Activated T-cell treated with anti-CD3 and anti-CD28 coated beads, Interleukin-2, amount 50 U/mL, for 4 hours (primary cell): ENCODE measurements around the gene TSSK6. TPM values are rescaled to one million over a fixed set of nuclear protein-coding genes. Genes with fewer than 3 reads are reported as not detected.
A peak's percentile ranks its signal among the peaks of the same experiment; 100 is the strongest.
"Not testable (repeated sequence)": the region's sequence is repeated elsewhere in the genome, so short reads cannot be mapped to it uniquely, and the experiment has no call there.

Experiments
- ATAC-seq, 2 donors: fragments of 200-7000 bp; cut with Tn5 transposase; one replicate each; pipeline ENCODE4 v1.10.0; 2021
- DNase-seq: peaks from one replicate; pipeline ENCODE4 v3.0.0-alpha.2; 2020
- H3K27me3 Mint-ChIP-seq: one replicate; pipeline ENCODE4 v1.8.0; 2021; ENCODE audit warnings: low read depth, mixed read lengths
- H3K36me3 Mint-ChIP-seq: one replicate; pipeline ENCODE4 v1.8.0; 2022; ENCODE audit warnings: mixed read lengths; ENCODE audit not compliant: insufficient read depth
- H3K4me1 Mint-ChIP-seq: one replicate; pipeline ENCODE4 v1.8.0; 2021; ENCODE audit warnings: low read depth, mixed read lengths
- H3K4me3 Mint-ChIP-seq: one replicate; pipeline ENCODE4 v1.8.0; 2021; ENCODE audit warnings: mild to moderate bottlenecking, moderate library complexity, mixed read lengths
- H3K9me3 Mint-ChIP-seq: one replicate; pipeline ENCODE4 v1.8.0; 2021; ENCODE audit warnings: mixed read lengths
- total RNA-seq, 3 donors: library from RNA; stranded (reverse); gene quantifications; one replicate each; pipeline ENCODE4 v1.2.1, GENCODE V29; 2021

The TSSK6 gene
- total RNA-seq, 3 donors from 2014 or later: 3.6 to 3.8 (median 3.8) TPM

DNA sequence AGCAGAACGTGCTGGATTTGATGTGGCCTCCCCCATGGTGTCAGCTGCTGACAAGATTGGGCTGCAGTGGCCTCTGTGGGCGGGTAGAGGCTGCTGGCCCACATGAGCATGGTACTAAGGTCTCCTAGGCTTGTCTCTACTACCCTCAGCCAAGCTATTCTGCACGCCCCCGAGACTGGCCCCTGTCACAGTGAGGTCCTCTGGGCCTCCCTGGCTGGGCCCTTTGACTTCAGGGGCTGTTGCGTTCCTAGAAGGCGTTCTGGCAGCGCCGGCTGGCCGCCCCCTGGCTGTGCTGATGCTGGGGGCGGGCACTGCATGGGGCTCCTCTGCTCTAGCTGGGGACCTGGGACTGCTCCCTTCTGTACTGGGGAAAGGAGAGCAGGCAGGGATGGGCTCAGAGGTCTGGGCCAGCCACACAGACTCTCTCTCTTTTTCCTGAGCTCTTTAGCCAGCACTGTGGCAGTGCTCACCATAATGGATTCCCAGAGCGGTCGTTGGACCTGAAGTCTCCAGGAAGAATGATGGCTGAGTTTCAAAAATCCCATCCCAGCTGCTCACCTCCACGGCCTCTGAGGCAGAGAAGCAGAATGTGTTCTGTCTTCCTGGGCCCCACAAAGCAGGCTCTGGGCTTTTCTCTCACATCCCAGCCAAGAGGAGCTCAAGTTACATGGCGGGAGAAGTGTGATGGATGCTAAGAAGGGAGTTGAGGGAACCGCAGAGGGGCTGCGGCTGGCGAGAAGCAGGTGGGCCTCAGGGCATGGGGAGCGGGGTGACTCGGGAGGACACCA is 32.3 kb downstream of the TSSK6 start:
- ATAC-seq: no peak
- DNase-seq: no peak
- Mint-ChIP-seq H3K36me3 (peaks cover 7% of the 10 kb centered on the region), H3K9me3 (no peaks in the 10 kb centered on the region), H3K4me3 (no peak overlapping the region), H3K4me1 (peaks cover 56% of the 10 kb centered on the region), H3K27me3 (no peaks in the 10 kb centered on the region)

GRCh38 chr19:19480688-19481087 is 34.7 kb downstream of the TSSK6 start:
- Mint-ChIP-seq H3K36me3 (peaks cover 10% of the 10 kb centered on the region), H3K27me3 (no peaks in the 10 kb centered on the region), H3K9me3 (no peaks in the 10 kb centered on the region), H3K4me1 (peaks cover 63% of the 10 kb centered on the region), H3K4me3 (no peak overlapping the region)
- DNase-seq: no peak
- peak; percentile 71 to 75 for ATAC-seq

GRCh38 chr19:19477705-19478383 is 37.5 kb downstream of the TSSK6 start:
- no peaks in the 10 kb centered on the region for H3K9me3 Mint-ChIP-seq
- H3K4me3 Mint-ChIP-seq: no peak overlapping the region
- H3K4me1 Mint-ChIP-seq: peaks cover 81% of the 10 kb centered on the region
- DNase-seq: no peak
- H3K36me3 Mint-ChIP-seq: peaks cover 11% of the 10 kb centered on the region
- H3K27me3 Mint-ChIP-seq: no peaks in the 10 kb centered on the region
- no peak for ATAC-seq

GRCh38 chr19:19475849-19476828 is 39.2 kb downstream of the TSSK6 start:
- H3K36me3 Mint-ChIP-seq: peaks cover 12% of the 10 kb centered on the region
- DNase-seq: no peak

DNA sequence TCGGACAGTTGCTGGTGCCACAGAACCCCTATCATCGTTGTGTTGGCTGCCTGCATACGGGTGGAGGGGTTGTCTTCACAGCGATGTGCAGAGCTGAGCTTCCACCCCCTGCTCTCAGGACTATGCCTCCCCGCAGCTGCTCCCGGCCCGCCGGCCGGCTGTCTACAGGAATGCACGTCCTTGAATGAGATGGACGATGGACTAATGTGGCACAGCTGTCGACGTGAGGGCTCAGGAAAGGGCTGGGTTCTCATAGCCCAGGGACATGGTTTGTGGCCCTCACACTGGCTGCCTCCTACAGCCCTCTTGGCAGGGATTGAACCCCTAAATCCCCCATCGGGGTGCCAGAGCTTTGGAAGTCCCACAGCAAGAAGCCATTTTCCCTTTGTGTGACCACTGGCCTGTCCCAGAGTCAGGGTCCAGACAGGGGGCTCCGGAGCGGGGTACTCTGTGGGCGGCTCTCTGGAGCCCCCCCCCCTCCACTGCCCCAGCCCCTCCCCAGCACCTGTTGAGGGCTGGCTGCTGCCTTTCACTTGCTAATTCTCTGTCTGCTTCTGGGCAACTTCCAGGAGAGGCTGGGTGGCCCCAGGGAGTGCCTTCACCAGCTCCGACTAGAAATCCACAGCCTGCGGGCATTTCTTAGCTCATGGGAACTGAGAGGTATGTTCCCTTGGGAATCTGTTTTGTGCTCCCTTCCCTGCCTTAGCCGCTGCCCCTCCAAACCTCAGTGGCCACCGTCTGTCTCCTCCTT is 40.2 kb downstream of the TSSK6 start:
- DNase-seq (no peak), ATAC-seq (no peak)
- H3K27me3 Mint-ChIP-seq: no peaks in the 10 kb centered on the region
- H3K4me3 Mint-ChIP-seq: no peak overlapping the region
- no peaks in the 10 kb centered on the region for H3K9me3 Mint-ChIP-seq
- H3K4me1 Mint-ChIP-seq: peaks cover 85% of the 10 kb centered on the region
- H3K36me3 Mint-ChIP-seq: peaks cover 16% of the 10 kb centered on the region

More at GRCh38 chr19:19475849-19476828, 39.2 kb downstream of the TSSK6 start:
- Mint-ChIP-seq H3K4me3 (no peak overlapping the region), H3K9me3 (no peaks in the 10 kb centered on the region), H3K4me1 (peaks cover 86% of the 10 kb centered on the region), H3K27me3 (no peaks in the 10 kb centered on the region)
- ATAC-seq: no peak

DNA sequence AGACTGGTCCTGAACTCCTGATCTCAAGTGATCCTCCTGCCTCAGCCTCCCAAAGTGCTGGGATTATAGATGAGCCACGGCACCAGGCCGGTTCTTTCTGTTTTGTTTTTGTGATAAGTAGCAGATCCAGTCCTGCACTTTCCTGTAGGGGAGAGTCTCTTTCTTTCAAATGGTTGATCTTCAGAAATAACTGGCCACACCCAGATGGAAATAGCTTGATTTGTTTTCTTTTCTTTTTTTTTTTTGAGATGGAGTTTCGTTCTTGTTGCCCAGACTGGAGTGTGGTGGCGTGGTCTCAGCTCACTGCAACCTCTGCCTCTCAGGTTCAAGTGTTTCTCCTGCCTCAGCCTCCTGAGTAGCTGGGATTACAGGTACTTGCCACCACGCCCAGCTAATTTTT is 43.2 kb downstream of the TSSK6 start:
- Mint-ChIP-seq H3K4me1 (peaks cover 66% of the 10 kb centered on the region), H3K9me3 (peaks cover 16% of the 10 kb centered on the region), H3K36me3 (peaks cover 32% of the 10 kb centered on the region)
- not testable (repeated sequence) for DNase-seq, H3K4me3 Mint-ChIP-seq, H3K27me3 Mint-ChIP-seq, ATAC-seq

DNA sequence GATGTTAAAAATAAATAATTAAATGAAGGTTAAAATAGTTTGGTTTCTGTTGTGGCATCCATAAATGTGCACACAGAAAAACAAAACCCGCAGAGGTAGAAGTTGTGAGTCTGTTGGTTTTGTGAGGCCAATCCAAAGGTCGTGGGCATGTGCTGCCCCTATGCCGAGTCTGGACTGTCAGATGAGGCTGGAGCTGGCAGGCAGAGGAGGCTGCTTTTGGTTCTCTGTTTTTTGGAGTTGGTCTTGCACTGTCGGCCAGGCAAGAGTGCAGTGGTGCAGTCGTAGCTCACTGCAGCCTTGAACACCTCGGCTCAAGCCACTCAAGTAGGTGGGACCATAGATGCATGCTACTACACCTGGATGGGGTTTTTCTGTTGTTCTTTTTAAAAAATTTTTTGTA is 43.7 kb downstream of the TSSK6 start:
- DNase-seq (no peak), ATAC-seq (no peak)
- Mint-ChIP-seq H3K9me3 (peaks cover 16% of the 10 kb centered on the region), H3K36me3 (peaks cover 36% of the 10 kb centered on the region), H3K4me3 (no peak overlapping the region), H3K27me3 (no peaks in the 10 kb centered on the region), H3K4me1 (peaks cover 61% of the 10 kb centered on the region)

DNA sequence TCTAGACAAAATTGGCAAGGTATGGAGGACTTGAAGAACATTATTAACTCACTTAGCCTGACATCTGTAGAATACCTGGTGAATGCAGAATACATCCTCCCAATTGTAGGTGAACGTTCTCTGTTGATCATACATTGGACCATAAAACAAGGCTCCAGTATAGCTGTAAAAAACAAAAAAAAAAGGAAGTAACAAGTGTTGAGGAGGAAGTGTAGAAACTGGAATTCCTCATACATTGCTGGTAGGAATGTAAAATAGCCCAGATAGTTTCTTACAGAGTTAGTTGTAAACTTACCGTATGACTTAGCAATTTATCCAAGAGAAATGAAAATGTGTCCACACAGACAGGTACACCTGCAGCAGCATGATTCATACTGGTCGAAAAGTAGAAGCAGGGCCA is 44.8 kb downstream of the TSSK6 start:
- peaks cover 16% of the 10 kb centered on the region for H3K9me3 Mint-ChIP-seq
- no peak for ATAC-seq
- H3K36me3 Mint-ChIP-seq: peaks cover 43% of the 10 kb centered on the region
- H3K27me3 Mint-ChIP-seq: no peaks in the 10 kb centered on the region
- H3K4me1 Mint-ChIP-seq: peaks cover 57% of the 10 kb centered on the region
- H3K4me3 Mint-ChIP-seq: no peak overlapping the region
- no peak for DNase-seq

DNA sequence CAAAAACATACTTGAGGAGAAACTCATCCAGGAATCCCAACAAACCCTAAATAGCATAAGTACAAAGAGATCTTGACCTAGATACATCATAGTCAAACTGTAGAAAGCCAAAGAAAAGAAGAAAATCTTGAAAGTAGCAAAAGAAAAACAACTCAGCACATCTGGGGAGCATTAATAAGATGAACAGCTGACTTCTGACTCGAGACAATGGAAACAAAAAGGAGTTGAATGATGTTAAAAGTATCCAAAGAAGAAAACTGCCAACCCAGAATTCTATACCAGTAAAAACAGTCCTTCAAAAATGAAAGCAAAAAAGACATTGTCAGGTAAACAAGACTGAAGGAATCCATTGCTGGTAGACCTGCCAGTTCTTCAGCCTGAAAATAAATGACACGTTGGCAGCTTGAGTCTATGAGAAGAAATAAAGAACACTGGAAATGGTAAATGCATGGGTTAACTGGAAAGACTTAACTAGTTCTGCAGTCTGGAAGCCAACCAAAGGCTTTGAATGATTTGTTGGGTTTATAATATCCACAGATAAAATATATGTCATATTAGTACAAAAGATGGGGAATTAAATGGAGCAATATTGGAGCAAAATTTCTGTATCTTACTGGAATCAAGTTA is 46.8 kb downstream of the TSSK6 start:
- no peak for ATAC-seq
- Mint-ChIP-seq H3K27me3 (no peaks in the 10 kb centered on the region), H3K4me1 (peaks cover 55% of the 10 kb centered on the region), H3K4me3 (peak overlapping the region; percentile 11), H3K9me3 (peaks cover 16% of the 10 kb centered on the region), H3K36me3 (peaks cover 46% of the 10 kb centered on the region)
- DNase-seq: no peak

DNA sequence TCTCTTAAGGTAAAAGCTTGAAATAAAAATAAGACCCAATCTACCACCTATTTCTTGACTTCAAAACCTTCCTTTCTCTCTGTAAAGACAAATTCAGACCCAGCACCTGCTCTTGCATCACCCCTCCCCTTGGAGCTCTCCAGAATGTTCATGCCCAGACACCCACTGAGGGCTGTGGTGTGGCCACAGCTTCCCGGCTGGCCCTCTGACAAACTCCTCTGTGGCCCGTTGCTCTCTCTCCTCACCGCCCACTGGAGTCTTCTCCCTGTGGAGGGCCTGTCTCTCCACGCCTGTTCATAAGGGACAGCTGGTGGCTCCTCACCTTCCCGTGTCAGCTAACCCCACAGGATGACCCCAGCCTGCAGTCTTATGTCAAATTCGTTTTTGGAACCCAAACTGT is 49.1 kb downstream of the TSSK6 start:
- Mint-ChIP-seq H3K36me3 (peaks cover 44% of the 10 kb centered on the region), H3K4me1 (peaks cover 55% of the 10 kb centered on the region)

GRCh38 chr19:19465436-19466070 is 49.8 kb downstream of the TSSK6 start:
- Mint-ChIP-seq H3K36me3 (peaks cover 43% of the 10 kb centered on the region), H3K4me1 (peaks cover 55% of the 10 kb centered on the region), H3K9me3 (peaks cover 16% of the 10 kb centered on the region), H3K27me3 (no peaks in the 10 kb centered on the region), H3K4me3 (no peak overlapping the region)
- no peak for ATAC-seq
- DNase-seq: no peak

More for the DNA sequence above, 49.1 kb downstream of the TSSK6 start:
- DNase-seq: no peak
- Mint-ChIP-seq H3K9me3 (peaks cover 16% of the 10 kb centered on the region), H3K4me3 (no peak overlapping the region), H3K27me3 (no peaks in the 10 kb centered on the region)
- no peak for ATAC-seq

DNA sequence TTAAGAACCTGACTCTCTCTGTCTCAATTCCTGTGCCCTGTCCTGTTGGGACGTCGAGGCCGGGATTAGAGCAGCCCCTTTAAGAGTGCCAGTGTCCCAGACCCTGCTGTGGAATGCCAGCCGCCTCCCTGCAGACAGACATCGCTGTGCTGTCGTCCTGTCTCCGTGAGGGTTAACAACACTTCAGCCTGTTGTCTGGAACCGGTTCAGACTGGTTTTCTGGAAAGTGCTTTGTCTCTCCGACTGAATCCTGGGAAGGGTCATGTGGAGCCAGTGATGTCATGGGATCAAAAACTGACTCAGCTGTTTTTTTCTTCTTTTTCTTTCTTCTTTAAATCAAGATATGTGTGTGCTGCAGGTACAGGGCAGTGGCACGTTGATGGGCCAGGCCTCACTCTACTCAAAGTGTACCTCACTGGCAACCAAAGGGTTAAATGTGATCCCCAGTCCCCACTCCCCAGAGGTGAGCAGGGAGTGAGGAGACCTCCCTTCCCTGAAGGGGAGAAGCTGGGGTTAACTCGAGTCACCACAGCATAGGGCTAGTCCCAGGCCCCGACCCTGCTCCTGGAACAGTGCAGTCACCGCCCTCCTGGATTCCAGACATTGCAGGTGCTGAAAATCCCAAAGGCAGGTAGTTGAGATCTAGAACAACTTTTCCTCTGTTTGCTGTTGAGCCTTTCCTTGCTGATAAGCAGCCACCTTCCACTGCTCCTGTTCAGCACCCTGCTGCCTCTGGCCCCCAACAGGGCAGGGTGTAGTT is 50.8 kb downstream of the TSSK6 start:
- no peaks in the 10 kb centered on the region for H3K27me3 Mint-ChIP-seq
- no peak overlapping the region for H3K4me3 Mint-ChIP-seq
- peaks cover 40% of the 10 kb centered on the region for H3K36me3 Mint-ChIP-seq
- ATAC-seq: no peak
- peaks cover 62% of the 10 kb centered on the region for H3K4me1 Mint-ChIP-seq
- H3K9me3 Mint-ChIP-seq: peaks cover 16% of the 10 kb centered on the region
- DNase-seq: no peak
